ENCODE measurements around the gene RAB37. TPM values are rescaled to one million over a fixed set of nuclear protein-coding genes. Genes with fewer than 3 reads are reported as not detected.
A peak's percentile ranks its signal among the peaks of the same experiment; 100 is the strongest.

RAB37 gene
- total RNA-seq, 4 donors from 2014 or later = 0.48 to 3.0 (median 1.4) TPM

DNA sequence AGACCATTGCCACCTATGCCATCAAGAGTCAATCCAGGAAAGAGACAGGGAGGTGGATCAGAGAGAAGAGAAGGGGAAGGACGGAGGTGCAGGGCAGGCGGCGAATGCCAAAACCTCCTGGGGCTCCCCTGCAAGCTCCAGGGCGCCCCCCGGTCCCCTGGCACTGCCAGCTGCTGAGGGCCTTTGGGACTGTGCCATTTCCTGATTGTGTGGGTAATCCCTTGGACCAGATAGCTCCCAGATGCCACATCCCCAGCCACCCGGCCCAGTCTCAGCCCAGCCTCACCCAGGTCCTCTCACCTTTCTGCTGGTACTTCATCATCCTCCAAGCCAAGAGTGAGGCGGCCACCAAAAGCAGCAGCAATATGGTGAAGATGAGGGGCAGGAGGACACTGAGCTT is 39.0 kb upstream of the RAB37 start:
- DNase-seq (ENCODE audit: low spot score) (no peak), ATAC-seq (ENCODE audit: low FRiP score) (no peak)
- TF ChIP-seq, protein P1, sequence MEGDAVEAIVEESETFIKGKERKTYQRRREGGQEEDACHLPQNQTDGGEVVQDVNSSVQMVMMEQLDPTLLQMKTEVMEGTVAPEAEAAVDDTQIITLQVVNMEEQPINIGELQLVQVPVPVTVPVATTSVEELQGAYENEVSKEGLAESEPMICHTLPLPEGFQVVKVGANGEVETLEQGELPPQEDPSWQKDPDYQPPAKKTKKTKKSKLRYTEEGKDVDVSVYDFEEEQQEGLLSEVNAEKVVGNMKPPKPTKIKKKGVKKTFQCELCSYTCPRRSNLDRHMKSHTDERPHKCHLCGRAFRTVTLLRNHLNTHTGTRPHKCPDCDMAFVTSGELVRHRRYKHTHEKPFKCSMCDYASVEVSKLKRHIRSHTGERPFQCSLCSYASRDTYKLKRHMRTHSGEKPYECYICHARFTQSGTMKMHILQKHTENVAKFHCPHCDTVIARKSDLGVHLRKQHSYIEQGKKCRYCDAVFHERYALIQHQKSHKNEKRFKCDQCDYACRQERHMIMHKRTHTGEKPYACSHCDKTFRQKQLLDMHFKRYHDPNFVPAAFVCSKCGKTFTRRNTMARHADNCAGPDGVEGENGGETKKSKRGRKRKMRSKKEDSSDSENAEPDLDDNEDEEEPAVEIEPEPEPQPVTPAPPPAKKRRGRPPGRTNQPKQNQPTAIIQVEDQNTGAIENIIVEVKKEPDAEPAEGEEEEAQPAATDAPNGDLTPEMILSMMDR (IDR thresholded peaks at IDR 0.05) = no peak

DNA sequence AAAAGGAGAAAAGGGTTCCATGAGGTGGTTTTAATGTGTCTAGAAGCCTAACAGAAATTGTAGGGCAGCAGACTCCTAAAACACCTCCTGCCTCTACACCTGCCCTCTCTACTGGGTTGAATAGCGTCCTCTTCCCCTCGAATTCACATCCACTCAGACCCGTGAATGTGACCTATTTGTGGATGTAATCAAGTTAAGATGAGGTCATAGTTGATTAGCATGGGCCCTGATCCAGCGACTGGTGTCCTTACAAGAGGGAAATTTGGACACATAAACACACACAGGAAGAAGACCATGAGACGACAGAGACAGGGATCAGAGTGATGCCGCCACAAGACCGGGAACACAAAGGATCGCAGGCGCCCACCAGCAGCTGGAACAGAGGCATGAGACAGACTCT is 37.8 kb upstream of the RAB37 start:
- TF ChIP-seq, protein P1 (IDR thresholded peaks at IDR 0.05) = no peak
- no peak for ATAC-seq (ENCODE audit: low FRiP score)
- no peak for DNase-seq (ENCODE audit: low spot score)

DNA sequence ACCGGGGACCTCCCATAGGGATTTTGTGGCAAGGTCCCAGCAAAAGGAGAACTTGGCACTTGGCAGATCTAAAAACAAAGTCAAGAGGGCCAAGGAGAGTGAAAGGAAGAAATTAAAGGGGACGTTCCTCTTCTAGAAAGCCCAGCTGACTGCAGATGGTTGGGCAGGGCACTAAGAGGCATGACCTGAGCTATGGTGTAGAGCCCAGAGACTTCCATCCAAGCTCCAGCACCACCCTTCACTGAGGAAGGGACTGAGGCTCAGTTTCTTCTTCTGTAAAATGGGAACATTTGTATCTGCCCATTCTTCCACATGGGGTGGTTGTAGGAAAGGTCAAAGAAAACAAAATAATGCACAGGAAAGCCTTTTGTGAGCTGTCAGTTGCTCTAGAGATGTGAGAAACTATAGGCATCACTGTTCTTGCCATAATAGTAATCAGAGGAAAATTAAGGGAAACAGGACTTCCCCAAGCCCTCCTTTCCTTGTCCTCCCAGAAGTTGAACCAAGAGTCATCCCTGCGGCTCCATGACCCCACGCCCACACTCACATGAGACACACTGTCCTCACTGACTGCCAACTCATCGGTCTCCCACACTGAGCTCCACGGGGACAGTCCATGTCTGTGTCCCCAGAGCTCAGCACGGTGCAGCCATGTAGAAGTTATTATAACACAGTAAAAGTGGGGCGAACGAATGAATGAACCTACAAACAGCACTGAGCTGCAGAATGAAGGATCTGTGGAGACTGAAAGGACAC is 34.8 kb upstream of the RAB37 start:
- ATAC-seq (ENCODE audit: low FRiP score) (peak; percentile 28), DNase-seq (ENCODE audit: low spot score) (no peak)
- TF ChIP-seq, protein P1 (IDR thresholded peaks at IDR 0.05) = no peak

DNA sequence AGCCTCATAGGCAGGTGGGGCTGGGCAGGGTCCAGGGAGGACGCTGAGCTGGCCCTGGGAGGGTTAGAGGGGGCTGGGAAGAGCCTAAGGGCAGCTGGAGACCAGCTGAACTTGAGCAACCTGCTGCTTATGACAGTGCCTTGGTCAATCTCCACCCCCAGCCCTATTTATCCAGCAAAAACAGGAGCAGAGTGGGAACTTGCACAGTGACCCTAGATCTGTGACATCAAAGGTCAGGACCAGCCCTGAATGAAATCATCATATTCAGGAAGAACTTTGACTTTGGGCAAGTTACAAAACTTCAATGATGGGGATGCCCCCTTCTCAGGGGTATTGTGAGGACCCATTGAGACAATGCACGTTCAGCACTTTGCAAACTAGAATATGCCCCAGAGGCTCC is 33.7 kb upstream of the RAB37 start:
- no peak for DNase-seq (ENCODE audit: low spot score)
- no peak for ATAC-seq (ENCODE audit: low FRiP score)
- TF ChIP-seq, protein P1 (IDR thresholded peaks at IDR 0.05) = no peak

DNA sequence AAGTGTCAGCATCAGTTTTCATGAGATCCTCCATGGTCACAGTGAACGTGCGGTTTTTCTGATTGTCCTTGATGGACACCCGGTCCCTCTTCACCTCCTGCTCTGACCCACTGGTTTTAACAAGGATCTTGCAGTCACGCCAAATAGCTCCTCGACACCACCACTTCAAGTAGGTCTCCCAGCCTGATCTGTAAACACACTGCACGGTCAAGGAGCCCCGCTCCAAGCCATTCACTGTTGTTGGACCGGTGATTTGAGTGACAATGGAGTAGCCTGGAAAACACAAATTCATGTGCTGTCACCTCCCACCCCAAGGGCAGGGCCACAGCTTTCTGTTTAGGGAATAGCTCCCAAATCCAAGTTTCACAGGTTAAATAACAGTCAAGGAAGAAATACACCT is 32.5 kb upstream of the RAB37 start:
- TF ChIP-seq, protein P1 (IDR thresholded peaks at IDR 0.05) = no peak
- ATAC-seq (ENCODE audit: low FRiP score) (no peak), DNase-seq (ENCODE audit: low spot score) (no peak)

DNA sequence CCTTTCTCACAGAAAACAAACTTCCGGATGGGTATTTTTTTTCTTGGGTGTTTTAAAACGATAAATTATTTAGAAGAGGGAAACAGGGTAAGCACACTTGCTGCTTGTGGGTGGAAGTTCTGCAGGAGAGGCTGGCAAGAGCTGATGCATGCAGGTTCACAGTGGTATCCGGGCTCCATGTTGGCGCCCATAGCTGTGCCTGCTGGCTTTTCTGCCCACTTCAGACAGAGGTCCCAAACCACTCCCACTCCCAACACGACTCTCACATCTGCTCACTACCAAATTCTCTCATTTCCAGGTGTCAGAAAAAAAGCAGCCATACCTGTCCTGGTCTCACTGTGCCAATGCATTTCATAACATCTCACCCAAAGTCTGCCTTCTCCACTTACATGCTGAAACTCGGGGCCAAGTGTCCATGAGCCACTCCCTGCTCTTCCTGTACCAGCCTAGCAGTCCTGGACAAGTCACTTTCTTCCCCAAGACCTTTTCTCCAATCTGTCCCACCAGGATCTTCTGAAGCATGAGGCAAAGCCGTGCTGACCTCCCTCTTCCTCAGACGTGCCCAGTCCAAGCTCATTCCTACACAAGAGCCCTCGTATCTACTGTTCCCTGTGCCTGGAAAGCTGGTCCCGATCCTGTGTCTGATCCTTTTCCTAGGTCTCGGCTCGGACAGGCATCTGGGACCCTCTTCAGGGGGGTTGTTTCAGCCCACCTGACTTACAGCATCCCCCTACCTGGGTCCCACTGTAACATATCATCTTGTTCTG is 25.8 kb upstream of the RAB37 start:
- DNase-seq (ENCODE audit: low spot score) = no peak
- ATAC-seq (ENCODE audit: low FRiP score) = no peak
- TF ChIP-seq, protein P1 (IDR thresholded peaks at IDR 0.05) = no peak

Measured in omental fat pad (tissue), 4 donors.